ENCODE results near the gene CD52.

The CD52 gene

DNA sequence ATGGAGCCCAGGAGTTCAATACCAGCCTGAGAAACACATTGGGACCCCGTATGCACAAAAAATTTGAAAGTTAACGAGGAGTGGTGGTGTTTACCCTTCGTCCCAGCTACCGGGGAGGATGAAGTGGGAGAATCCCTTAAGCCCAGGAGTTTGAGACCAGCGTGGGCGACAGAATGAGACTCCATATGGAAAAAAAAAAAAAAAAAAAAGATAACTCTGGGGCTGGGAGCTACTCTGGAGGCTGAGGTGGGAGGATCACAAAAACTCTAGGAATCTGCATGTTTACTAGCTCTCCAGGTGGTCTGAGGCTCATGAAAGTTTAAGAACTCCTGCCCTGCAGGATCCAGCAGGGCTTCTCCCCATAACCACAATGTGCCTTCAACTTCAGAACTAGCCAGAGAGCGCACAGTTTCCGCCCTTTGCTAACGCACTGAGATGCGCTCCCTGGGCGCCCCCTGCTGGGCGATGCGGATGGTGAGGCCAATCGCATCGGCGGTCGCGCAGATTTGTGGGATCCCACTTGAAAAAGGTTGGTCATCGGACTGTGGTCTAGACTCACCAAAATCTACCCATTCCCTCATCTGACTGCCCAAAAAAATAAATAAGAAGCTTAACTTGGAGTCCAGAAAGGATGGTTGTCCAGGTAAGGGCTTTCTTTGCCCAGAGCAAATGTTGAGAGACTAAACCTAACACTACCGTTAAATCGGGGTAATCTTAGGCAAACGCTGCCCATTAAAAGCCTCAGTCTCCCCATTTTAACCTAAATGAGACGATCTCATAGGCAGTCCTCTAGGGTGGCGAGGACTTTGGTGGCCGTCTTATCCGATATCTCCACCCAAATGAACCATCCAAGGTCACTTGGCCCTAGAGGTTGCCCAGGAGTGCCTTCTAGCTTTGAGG is 46.0 kb downstream of the CD52 start:
- no peak overlapping the region for H3K27ac ChIP-seq (replicated peaks)
- peak; percentile 64 to 84 for DNase-seq (ENCODE audit: low read depth in 1 of 2, low spot score in 1 of 2)
- TF ChIP-seq GABPA (IDR thresholded peaks at IDR 0.05; ENCODE audit: low read depth) (no peak), REST (IDR thresholded peaks at IDR 0.05; ENCODE audit: insufficient replicate concordance, low read depth) (no peak), POLR2AphosphoS5 (IDR thresholded peaks at IDR 0.05; ENCODE audit: low read depth) (no peak)
- TF ChIP-seq, protein P1, sequence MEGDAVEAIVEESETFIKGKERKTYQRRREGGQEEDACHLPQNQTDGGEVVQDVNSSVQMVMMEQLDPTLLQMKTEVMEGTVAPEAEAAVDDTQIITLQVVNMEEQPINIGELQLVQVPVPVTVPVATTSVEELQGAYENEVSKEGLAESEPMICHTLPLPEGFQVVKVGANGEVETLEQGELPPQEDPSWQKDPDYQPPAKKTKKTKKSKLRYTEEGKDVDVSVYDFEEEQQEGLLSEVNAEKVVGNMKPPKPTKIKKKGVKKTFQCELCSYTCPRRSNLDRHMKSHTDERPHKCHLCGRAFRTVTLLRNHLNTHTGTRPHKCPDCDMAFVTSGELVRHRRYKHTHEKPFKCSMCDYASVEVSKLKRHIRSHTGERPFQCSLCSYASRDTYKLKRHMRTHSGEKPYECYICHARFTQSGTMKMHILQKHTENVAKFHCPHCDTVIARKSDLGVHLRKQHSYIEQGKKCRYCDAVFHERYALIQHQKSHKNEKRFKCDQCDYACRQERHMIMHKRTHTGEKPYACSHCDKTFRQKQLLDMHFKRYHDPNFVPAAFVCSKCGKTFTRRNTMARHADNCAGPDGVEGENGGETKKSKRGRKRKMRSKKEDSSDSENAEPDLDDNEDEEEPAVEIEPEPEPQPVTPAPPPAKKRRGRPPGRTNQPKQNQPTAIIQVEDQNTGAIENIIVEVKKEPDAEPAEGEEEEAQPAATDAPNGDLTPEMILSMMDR (IDR thresholded peaks at IDR 0.05; ENCODE audit: insufficient read depth, low read length), result peak; percentile 95
- H3K27me3 ChIP-seq (ENCODE audit: insufficient read depth, poor library complexity, severe bottlenecking), result peaks cover 18% of the 10 kb centered on the region
- no peak overlapping the region for H3K4me3 ChIP-seq (replicated peaks; ENCODE audit: insufficient read depth, low read length)

- no peak overlapping the region for H3K27ac ChIP-seq (replicated peaks)
- TF ChIP-seq REST (IDR thresholded peaks at IDR 0.05; ENCODE audit: insufficient replicate concordance, low read depth) (no peak), POLR2AphosphoS5 (IDR thresholded peaks at IDR 0.05; ENCODE audit: low read depth) (no peak), SPI1 (IDR thresholded peaks at IDR 0.05; ENCODE audit: borderline replicate concordance, low read depth) (no peak), GABPA (IDR thresholded peaks at IDR 0.05; ENCODE audit: low read depth) (no peak)
- TF ChIP-seq, protein P1 (IDR thresholded peaks at IDR 0.05; ENCODE audit: insufficient read depth, low read length), result no peak
- no peak overlapping the region for H3K4me3 ChIP-seq (replicated peaks; ENCODE audit: insufficient read depth, low read length)
- DNase-seq (ENCODE audit: low read depth in 1 of 2, low spot score in 1 of 2), result no peak
- H3K27me3 ChIP-seq (ENCODE audit: insufficient read depth, poor library complexity, severe bottlenecking), result peaks cover 16% of the 10 kb centered on the region
Measured at GRCh38 chr1:26364956-26365355, 47.2 kb downstream of the CD52 start.

GRCh38 chr1:26367441-26367840 is 49.7 kb downstream of the CD52 start:
- no peak overlapping the region for H3K27ac ChIP-seq (replicated peaks)
- peaks cover 4% of the 10 kb centered on the region for H3K27me3 ChIP-seq (ENCODE audit: insufficient read depth, poor library complexity, severe bottlenecking)
- H3K4me3 ChIP-seq (replicated peaks; ENCODE audit: insufficient read depth, low read length), result no peak overlapping the region
- no peak for DNase-seq (ENCODE audit: low read depth in 1 of 2, low spot score in 1 of 2)
- TF ChIP-seq REST (IDR thresholded peaks at IDR 0.05; ENCODE audit: insufficient replicate concordance, low read depth) (no peak), GABPA (IDR thresholded peaks at IDR 0.05; ENCODE audit: low read depth) (no peak), POLR2AphosphoS5 (IDR thresholded peaks at IDR 0.05; ENCODE audit: low read depth) (no peak), SPI1 (IDR thresholded peaks at IDR 0.05; ENCODE audit: borderline replicate concordance, low read depth) (no peak)
- TF ChIP-seq, protein P1 (IDR thresholded peaks at IDR 0.05; ENCODE audit: insufficient read depth, low read length), result no peak
